ENCODE results near the gene VPS13D. TPM values are rescaled to one million over a fixed set of nuclear protein-coding genes. Genes with fewer than 3 reads are reported as not detected.

The VPS13D gene
- total RNA-seq, 4 donors from 2014 or later: 42.5 to 103 (median 59.8) TPM

- intact Hi-C loops (cut with DNase I): no loop called here
- no peak overlapping the region for H3K4me3 ChIP-seq
- H3K4me1 ChIP-seq: peaks cover 14 to 29% (median 18%) of the 10 kb centered on the region in 3 donors
- no peak for DNase-seq
- peak overlapping the region; percentile 50 to 88 (median 82) for H3K27ac ChIP-seq
- WGBS, 2 donors: 80% methylated on average over 1 of the region's 2 CpGs; no CpG with 5 or more reads in 1 of the 2 donors
- peaks cover 0 to 6% (median 0%) of the 10 kb centered on the region in 3 donors for H3K9me3 ChIP-seq
- no peaks in the 10 kb centered on the region for H3K36me3 ChIP-seq
- TF ChIP-seq CTCF (IDR thresholded peaks at IDR 0.05) (no peak), POLR2A (IDR thresholded peaks at IDR 0.05) (no peak)
- no peaks in the 10 kb centered on the region for H3K27me3 ChIP-seq
Measured at GRCh38 chr1:12539320-12539704, 309.5 kb downstream of the VPS13D start.

GRCh38 chr1:12539705-12540579 is 310.1 kb downstream of the VPS13D start:
- WGBS, 2 donors: 53 to 70% methylated on average over 2 to 10 of the region's 34 CpGs
- intact Hi-C loops (cut with DNase I): no loop called here

GRCh38 chr1:12540580-12541273 is 310.9 kb downstream of the VPS13D start:
- no peak for DNase-seq
- no peaks in the 10 kb centered on the region for H3K36me3 ChIP-seq
- TF ChIP-seq POLR2A (IDR thresholded peaks at IDR 0.05): no peak
- TF ChIP-seq CTCF (IDR thresholded peaks at IDR 0.05): no peak
- H3K9me3 ChIP-seq: peaks cover 0 to 6% (median 0%) of the 10 kb centered on the region in 3 donors
- no peaks in the 10 kb centered on the region for H3K27me3 ChIP-seq
- 60 to 90% methylated on average over 2 to 9 of the region's 17 CpGs for WGBS, 2 donors
- peak overlapping the region; percentile 41 to 88 (median 82) for H3K27ac ChIP-seq
- peaks cover 14 to 34% (median 18%) of the 10 kb centered on the region in 3 donors for H3K4me1 ChIP-seq
- intact Hi-C loops (cut with DNase I): no loop called here
- no peak overlapping the region for H3K4me3 ChIP-seq

More at GRCh38 chr1:12539705-12540579, 310.1 kb downstream of the VPS13D start:
- H3K27ac ChIP-seq: peak overlapping the region; percentile 50 to 88 (median 82)
- H3K4me1 ChIP-seq: peaks cover 14 to 32% (median 18%) of the 10 kb centered on the region in 3 donors
- no peak for TF ChIP-seq POLR2A (IDR thresholded peaks at IDR 0.05)
- no peak for TF ChIP-seq CTCF (IDR thresholded peaks at IDR 0.05)
- no peaks in the 10 kb centered on the region for H3K27me3 ChIP-seq
- no peak overlapping the region for H3K4me3 ChIP-seq
- DNase-seq: no peak
- no peaks in the 10 kb centered on the region for H3K36me3 ChIP-seq
- peaks cover 0 to 6% (median 0%) of the 10 kb centered on the region in 3 donors for H3K9me3 ChIP-seq

- 47 to 49% methylated on average over 5 to 6 of the region's 17 CpGs for WGBS, 2 donors
- intact Hi-C loops (cut with DNase I): no loop called here
- no peak for DNase-seq
- Histone ChIP-seq H3K4me1 (peaks cover 14 to 36% (median 18%) of the 10 kb centered on the region in 3 donors), H3K27ac (peak overlapping the region; percentile 41 to 88 (median 82)), H3K4me3 (no peak overlapping the region), H3K36me3 (no peaks in the 10 kb centered on the region), H3K27me3 (no peaks in the 10 kb centered on the region), H3K9me3 (no peaks in the 10 kb centered on the region)
- TF ChIP-seq POLR2A (IDR thresholded peaks at IDR 0.05) (no peak), CTCF (IDR thresholded peaks at IDR 0.05) (no peak)
Measured at GRCh38 chr1:12541274-12542137, 311.7 kb downstream of the VPS13D start.

All from esophagus squamous epithelium (tissue), 5 donors.